NT2/D1 (cell line): ENCODE results near the gene CLDN12.
A peak's percentile ranks its signal among the peaks of the same experiment; 100 is the strongest.

ENCODE experiments used
- DNase-seq: peaks from one replicate; pipeline ENCODE4 v3.0.0-alpha.2; 2011; ENCODE audit warnings: low read depth, low spot score
- H3K27me3 ChIP-seq: 2 replicates; pipeline ENCODE4 v1.6.0; 2011; ENCODE audit warnings: mild to moderate bottlenecking; ENCODE audit not compliant: insufficient read length, insufficient read depth
- H3K36me3 ChIP-seq: 2 replicates; pipeline ENCODE4 v1.6.1; 2011; ENCODE audit warnings: mild to moderate bottlenecking, low read length, mixed read lengths; ENCODE audit not compliant: insufficient read depth, insufficient read length
- H3K4me1 ChIP-seq: 2 replicates; pipeline ENCODE4 v1.5.1; 2011; ENCODE audit not compliant: insufficient read depth, insufficient read length
- H3K4me3 ChIP-seq: 2 replicates; pipeline ENCODE4 v1.5.1; 2011; ENCODE audit warnings: low read depth; ENCODE audit not compliant: insufficient read length
- H3K9ac ChIP-seq: 2 replicates; pipeline ENCODE4 v1.6.0; 2011; ENCODE audit warnings: low read depth; ENCODE audit not compliant: insufficient read length
- H3K9me3 ChIP-seq: 2 replicates; pipeline ENCODE4 v1.5.1; 2011; ENCODE audit warnings: mild to moderate bottlenecking, low read length; ENCODE audit not compliant: insufficient read depth
- SUZ12 ChIP-seq: IDR thresholded peaks from 2 replicates; pipeline ENCODE4 v1.6.1; 2011; ENCODE audit not compliant: insufficient read length, insufficient read depth; ENCODE audit errors: extremely low read depth
- YY1 ChIP-seq: IDR thresholded peaks from 2 replicates; pipeline ENCODE4 v1.6.1; 2011; ENCODE audit not compliant: insufficient read length, insufficient read depth
- ZNF274 ChIP-seq: IDR thresholded peaks from 2 replicates; pipeline ENCODE4 v1.6.1; 2011; ENCODE audit warnings: mild to moderate bottlenecking, low read depth, low read length

Gene CLDN12

GRCh38 chr7:90396420-90396819, 6.8 kb upstream of the CLDN12 start:
- H3K36me3 ChIP-seq, result no peaks in the 10 kb centered on the region
- no peak overlapping the region for H3K9ac ChIP-seq
- H3K4me1 ChIP-seq, result no peaks in the 10 kb centered on the region
- no peak for DNase-seq
- TF ChIP-seq ZNF274 (no peak), SUZ12 (no peak), YY1 (no peak)
- peaks cover 4% of the 10 kb centered on the region for H3K27me3 ChIP-seq
- no peaks in the 10 kb centered on the region for H3K9me3 ChIP-seq
- H3K4me3 ChIP-seq, result no peak overlapping the region

DNA sequence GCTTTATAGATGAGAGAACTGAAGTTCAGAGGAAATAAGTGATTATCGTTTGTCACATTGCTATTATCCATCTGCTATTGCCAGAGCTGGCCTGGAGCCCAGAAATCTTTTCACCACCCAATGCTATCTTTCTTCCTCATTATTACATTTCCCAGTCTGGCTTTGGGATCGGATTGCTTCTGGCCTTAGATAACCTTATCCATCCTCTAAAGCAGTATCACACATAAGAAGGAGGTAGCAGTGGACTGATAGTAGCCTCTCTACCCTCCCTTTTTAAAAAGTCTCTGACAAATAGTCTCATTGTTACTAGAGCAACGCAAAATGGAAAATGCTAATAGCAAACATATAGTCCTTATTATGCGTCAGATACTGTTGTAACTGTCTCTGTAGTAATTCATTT, 1.3 kb upstream of the CLDN12 start:
- no peak for DNase-seq
- Histone ChIP-seq H3K4me3 (no peak overlapping the region), H3K27me3 (peaks cover 4% of the 10 kb centered on the region), H3K36me3 (peaks cover 15% of the 10 kb centered on the region), H3K9ac (no peak overlapping the region), H3K4me1 (no peaks in the 10 kb centered on the region), H3K9me3 (no peaks in the 10 kb centered on the region)
- TF ChIP-seq ZNF274 (no peak), SUZ12 (no peak), YY1 (no peak)

DNA sequence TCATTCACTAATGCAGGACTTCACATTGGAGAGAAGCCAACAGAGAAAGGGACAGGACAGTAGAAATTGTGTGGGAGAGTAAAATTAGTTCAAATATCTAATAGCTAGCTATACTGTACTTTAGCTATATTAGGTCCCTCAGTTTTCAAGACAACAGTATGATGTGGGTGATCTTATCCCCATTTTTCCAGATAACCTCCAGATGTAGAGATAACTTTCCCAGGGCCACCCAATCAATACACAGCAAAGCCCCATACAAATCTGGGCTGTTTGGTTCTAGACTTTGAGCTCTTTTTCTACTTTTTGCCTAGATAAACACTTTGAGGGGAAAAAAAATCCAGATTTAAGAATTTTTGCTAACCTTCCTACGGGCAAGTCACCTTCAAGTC, 482 bp upstream of the CLDN12 start:
- TF ChIP-seq ZNF274, result no peak
- TF ChIP-seq YY1, result no peak
- TF ChIP-seq SUZ12, result no peak
- no peak for DNase-seq
- peaks cover 22% of the 10 kb centered on the region for H3K36me3 ChIP-seq
- no peaks in the 10 kb centered on the region for H3K9me3 ChIP-seq
- no peak overlapping the region for H3K9ac ChIP-seq
- peaks cover 4% of the 10 kb centered on the region for H3K27me3 ChIP-seq
- no peaks in the 10 kb centered on the region for H3K4me1 ChIP-seq
- H3K4me3 ChIP-seq, result peak overlapping the region; percentile 82

DNA sequence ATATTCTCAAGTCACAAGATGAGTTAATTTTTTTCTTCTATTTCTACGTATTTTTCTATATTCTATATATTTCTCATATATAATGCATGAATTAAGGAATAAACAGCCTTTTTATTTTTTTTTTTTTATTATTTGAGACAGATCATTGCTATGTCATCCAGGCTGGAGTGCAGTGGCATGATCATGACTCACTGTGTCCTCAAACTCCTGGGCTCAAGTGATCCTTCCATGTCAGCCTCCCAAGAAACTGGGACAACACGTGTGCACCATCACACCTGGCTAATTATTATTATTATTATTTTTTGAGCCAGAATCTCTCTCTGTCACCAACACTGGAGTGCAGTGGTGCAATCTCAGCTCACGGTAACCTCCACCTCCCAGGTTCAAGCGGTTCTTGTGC, 1.5 kb downstream of the CLDN12 start:
- DNase-seq, result no peak
- no peak overlapping the region for H3K4me3 ChIP-seq
- TF ChIP-seq YY1 (no peak), SUZ12 (no peak), ZNF274 (no peak)
- H3K9me3 ChIP-seq, result no peaks in the 10 kb centered on the region
- H3K9ac ChIP-seq, result no peak overlapping the region
- H3K4me1 ChIP-seq, result no peaks in the 10 kb centered on the region
- peaks cover 4% of the 10 kb centered on the region for H3K27me3 ChIP-seq
- H3K36me3 ChIP-seq, result peaks cover 35% of the 10 kb centered on the region

DNA sequence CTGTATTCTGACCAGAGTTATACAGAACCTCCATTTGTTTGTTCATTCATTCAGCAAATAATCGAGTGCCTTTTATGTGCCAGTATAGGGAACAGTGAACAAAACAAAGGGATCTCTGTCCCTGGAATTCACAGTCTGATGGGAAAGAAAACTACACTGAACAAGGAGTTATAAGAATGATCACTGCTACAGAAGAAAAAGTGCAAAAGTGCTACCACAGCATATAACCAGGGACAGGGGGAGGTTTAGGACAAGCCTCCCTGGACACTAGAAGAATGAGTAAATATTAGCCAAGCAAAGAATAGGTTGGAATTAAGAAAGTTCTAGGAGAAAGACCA, 4.2 kb downstream of the CLDN12 start:
- no peak overlapping the region for H3K4me3 ChIP-seq
- no peaks in the 10 kb centered on the region for H3K9me3 ChIP-seq
- no peak overlapping the region for H3K9ac ChIP-seq
- H3K36me3 ChIP-seq, result peaks cover 41% of the 10 kb centered on the region
- TF ChIP-seq YY1 (no peak), ZNF274 (no peak)
- H3K4me1 ChIP-seq, result no peaks in the 10 kb centered on the region
- H3K27me3 ChIP-seq, result no peaks in the 10 kb centered on the region
- DNase-seq, result no peak

- Histone ChIP-seq H3K9me3 (no peaks in the 10 kb centered on the region), H3K36me3 (peaks cover 48% of the 10 kb centered on the region), H3K9ac (no peak overlapping the region), H3K4me3 (no peak overlapping the region), H3K27me3 (no peaks in the 10 kb centered on the region), H3K4me1 (no peaks in the 10 kb centered on the region)
- DNase-seq, result no peak
- TF ChIP-seq YY1 (no peak), ZNF274 (no peak), SUZ12 (no peak)
Observed at GRCh38 chr7:90408142-90408541, 4.9 kb downstream of the CLDN12 start.

DNA sequence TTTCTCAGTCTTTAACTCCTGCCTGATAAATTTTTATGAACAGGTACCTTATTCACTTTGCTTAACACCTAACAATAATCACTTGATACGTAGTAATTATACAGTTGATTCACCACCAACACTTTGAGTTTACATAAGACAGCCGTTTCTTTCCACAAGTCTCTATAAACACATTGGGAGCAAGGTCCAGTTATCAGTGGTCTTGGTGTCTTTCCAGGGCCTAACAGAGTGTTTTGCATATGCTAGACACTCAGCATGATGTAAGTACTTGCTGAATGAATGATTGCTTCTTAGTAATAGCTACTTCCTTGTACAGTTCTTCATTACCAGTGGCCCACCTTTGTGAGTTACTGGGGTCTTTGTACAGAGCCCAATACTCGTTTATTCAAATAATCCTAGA, 6.4 kb downstream of the CLDN12 start:
- DNase-seq, result no peak
- Histone ChIP-seq H3K9ac (no peak overlapping the region), H3K4me3 (no peak overlapping the region), H3K4me1 (no peaks in the 10 kb centered on the region), H3K36me3 (peaks cover 57% of the 10 kb centered on the region), H3K9me3 (no peaks in the 10 kb centered on the region), H3K27me3 (no peaks in the 10 kb centered on the region)
- TF ChIP-seq SUZ12, result no peak
- no peak for TF ChIP-seq YY1
- no peak for TF ChIP-seq ZNF274

- no peak for DNase-seq
- Histone ChIP-seq H3K27me3 (no peaks in the 10 kb centered on the region), H3K9me3 (no peaks in the 10 kb centered on the region), H3K4me3 (no peak overlapping the region), H3K4me1 (no peaks in the 10 kb centered on the region), H3K9ac (no peak overlapping the region), H3K36me3 (peaks cover 46% of the 10 kb centered on the region)
- TF ChIP-seq YY1, result no peak
- no peak for TF ChIP-seq ZNF274
- TF ChIP-seq SUZ12, result no peak
Observed at GRCh38 chr7:90411510-90411909, 8.2 kb downstream of the CLDN12 start.
